Nephron progenitor cell (in vitro differentiated cells): Measurements from ENCODE around the gene CELF4.

Experiments used
- DNase-seq: peaks from one replicate; pipeline ENCODE4 v3.0.0; 2021
- H3K27ac Mint-ChIP-seq: 2 replicates; pipeline ENCODE4 v1.8.0; 2021; ENCODE audit warnings: mild to moderate bottlenecking, moderate library complexity, mixed read lengths
- H3K27me3 Mint-ChIP-seq: 2 replicates; pipeline ENCODE4 v1.8.0; 2021; ENCODE audit warnings: mild to moderate bottlenecking, low read depth, mixed read lengths; ENCODE audit not compliant: poor library complexity
- H3K36me3 Mint-ChIP-seq: 2 replicates; pipeline ENCODE4 v1.8.0; 2021; ENCODE audit warnings: low read depth, mixed read lengths
- H3K4me1 Mint-ChIP-seq: 2 replicates; pipeline ENCODE4 v1.8.0; 2021; ENCODE audit warnings: mixed read lengths
- H3K4me3 Mint-ChIP-seq: 2 replicates; pipeline ENCODE4 v1.8.0; 2021; ENCODE audit warnings: mild to moderate bottlenecking, moderate library complexity, mixed read lengths
- H3K9me3 Mint-ChIP-seq: 2 replicates; pipeline ENCODE4 v1.8.0; 2021; ENCODE audit warnings: mild to moderate bottlenecking, moderate library complexity, mixed read lengths
- TF ChIP-seq, protein P1 (sequence below): fragments of 200-600 bp; sonication (generic); IDR thresholded peaks from 2 replicates; pipeline ENCODE4 v1.5.0; 2021; ENCODE audit warnings: antibody characterized with exemption

Gene CELF4

GRCh38 chr18:37238282-37239108 lies 327.1 kb downstream of the CELF4 start:
- TF ChIP-seq, protein P1, sequence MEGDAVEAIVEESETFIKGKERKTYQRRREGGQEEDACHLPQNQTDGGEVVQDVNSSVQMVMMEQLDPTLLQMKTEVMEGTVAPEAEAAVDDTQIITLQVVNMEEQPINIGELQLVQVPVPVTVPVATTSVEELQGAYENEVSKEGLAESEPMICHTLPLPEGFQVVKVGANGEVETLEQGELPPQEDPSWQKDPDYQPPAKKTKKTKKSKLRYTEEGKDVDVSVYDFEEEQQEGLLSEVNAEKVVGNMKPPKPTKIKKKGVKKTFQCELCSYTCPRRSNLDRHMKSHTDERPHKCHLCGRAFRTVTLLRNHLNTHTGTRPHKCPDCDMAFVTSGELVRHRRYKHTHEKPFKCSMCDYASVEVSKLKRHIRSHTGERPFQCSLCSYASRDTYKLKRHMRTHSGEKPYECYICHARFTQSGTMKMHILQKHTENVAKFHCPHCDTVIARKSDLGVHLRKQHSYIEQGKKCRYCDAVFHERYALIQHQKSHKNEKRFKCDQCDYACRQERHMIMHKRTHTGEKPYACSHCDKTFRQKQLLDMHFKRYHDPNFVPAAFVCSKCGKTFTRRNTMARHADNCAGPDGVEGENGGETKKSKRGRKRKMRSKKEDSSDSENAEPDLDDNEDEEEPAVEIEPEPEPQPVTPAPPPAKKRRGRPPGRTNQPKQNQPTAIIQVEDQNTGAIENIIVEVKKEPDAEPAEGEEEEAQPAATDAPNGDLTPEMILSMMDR: no peak
- no peak overlapping the region for H3K4me3 Mint-ChIP-seq
- no peaks in the 10 kb centered on the region for H3K9me3 Mint-ChIP-seq
- H3K36me3 Mint-ChIP-seq: no peaks in the 10 kb centered on the region
- H3K27ac Mint-ChIP-seq: no peak overlapping the region
- peaks cover 19% of the 10 kb centered on the region for H3K27me3 Mint-ChIP-seq
- DNase-seq: no peak
- H3K4me1 Mint-ChIP-seq: peaks cover 11% of the 10 kb centered on the region

GRCh38 chr18:37235583-37235982 lies 330.0 kb downstream of the CELF4 start:
- H3K27me3 Mint-ChIP-seq: peaks cover 2% of the 10 kb centered on the region
- TF ChIP-seq, protein P1: no peak
- no peak overlapping the region for H3K4me3 Mint-ChIP-seq

GRCh38 chr18:37231251-37231650 lies 334.3 kb downstream of the CELF4 start:
- no peak for DNase-seq
- Mint-ChIP-seq H3K4me1 (no peaks in the 10 kb centered on the region), H3K9me3 (no peaks in the 10 kb centered on the region), H3K4me3 (no peak overlapping the region), H3K36me3 (peaks cover 15% of the 10 kb centered on the region), H3K27ac (no peak overlapping the region), H3K27me3 (no peaks in the 10 kb centered on the region)
- TF ChIP-seq, protein P1: no peak

More at GRCh38 chr18:37235583-37235982, 330.0 kb downstream of the CELF4 start:
- Mint-ChIP-seq H3K4me1 (no peaks in the 10 kb centered on the region), H3K27ac (no peak overlapping the region), H3K36me3 (no peaks in the 10 kb centered on the region), H3K9me3 (no peaks in the 10 kb centered on the region)
- DNase-seq: no peak

DNA sequence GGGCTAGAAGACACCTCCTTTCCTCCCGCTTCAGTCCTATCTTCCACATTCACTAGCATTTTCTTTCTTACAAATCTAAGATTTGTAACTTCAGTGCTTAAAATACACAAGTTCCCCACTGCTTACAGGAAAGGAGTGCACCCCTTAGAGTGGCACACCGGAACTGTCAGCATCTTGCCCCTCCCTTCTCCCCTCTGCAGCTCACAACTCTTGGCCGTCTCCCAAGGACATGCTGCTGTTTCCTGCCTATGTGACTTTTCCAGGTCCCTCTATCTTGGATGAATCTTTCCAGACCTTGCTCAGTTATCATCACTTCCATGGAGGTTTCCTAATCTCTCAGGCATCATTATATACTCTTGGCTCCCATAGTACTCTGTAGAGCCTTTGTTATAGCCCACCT lies 334.8 kb downstream of the CELF4 start:
- Mint-ChIP-seq H3K4me3 (no peak overlapping the region), H3K36me3 (peaks cover 15% of the 10 kb centered on the region), H3K27me3 (no peaks in the 10 kb centered on the region), H3K9me3 (no peaks in the 10 kb centered on the region), H3K27ac (no peak overlapping the region), H3K4me1 (no peaks in the 10 kb centered on the region)
- TF ChIP-seq, protein P1: no peak
- no peak for DNase-seq

DNA sequence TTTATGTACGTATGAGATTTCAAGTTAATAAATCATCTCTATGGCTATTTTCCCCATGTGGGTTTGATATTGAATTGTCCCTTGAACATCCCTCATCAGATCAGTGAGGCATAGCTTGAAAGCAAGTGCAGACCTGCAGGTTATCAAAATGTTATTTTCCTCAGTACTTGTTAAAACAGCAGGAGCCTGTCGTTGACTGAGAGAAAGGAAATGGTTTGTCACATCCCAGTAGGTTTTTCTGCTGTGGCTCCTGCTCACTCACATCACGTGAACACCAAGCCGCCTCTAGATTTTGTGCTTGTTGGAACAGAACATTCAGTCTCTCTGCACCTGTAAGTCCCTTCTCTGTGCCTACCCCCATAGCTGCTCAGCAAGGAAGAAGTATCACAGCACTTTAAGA lies 340.3 kb downstream of the CELF4 start:
- peak overlapping the region; percentile 65 for H3K27ac Mint-ChIP-seq
- TF ChIP-seq, protein P1: no peak
- H3K9me3 Mint-ChIP-seq: peaks cover 7% of the 10 kb centered on the region
- peaks cover 6% of the 10 kb centered on the region for H3K27me3 Mint-ChIP-seq
- no peak for DNase-seq
- peaks cover 12% of the 10 kb centered on the region for H3K4me1 Mint-ChIP-seq
- H3K36me3 Mint-ChIP-seq: peaks cover 27% of the 10 kb centered on the region
- H3K4me3 Mint-ChIP-seq: no peak overlapping the region

DNA sequence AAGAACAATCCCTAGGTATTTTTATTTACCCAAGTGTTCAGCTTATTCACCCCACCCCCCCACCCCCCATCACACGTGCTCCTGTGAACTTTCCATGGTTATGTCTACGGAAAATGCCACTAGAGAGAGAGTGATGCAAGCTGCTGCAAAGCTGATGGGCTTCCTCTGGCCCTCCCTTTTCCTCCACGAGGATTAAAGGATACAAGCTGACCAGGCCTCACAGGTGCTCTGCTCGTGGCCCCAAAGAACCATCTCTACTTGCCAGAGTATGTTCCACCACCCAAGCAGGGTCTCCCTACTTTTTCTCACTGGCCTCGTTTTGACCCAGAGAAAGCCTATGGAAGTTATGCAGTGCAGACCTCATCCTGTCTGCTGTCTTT lies 342.6 kb downstream of the CELF4 start:
- TF ChIP-seq, protein P1: no peak
- H3K27ac Mint-ChIP-seq: no peak overlapping the region
- H3K27me3 Mint-ChIP-seq: peaks cover 6% of the 10 kb centered on the region
- no peak overlapping the region for H3K4me3 Mint-ChIP-seq
- H3K9me3 Mint-ChIP-seq: peaks cover 17% of the 10 kb centered on the region
- H3K36me3 Mint-ChIP-seq: peaks cover 18% of the 10 kb centered on the region
- H3K4me1 Mint-ChIP-seq: peaks cover 23% of the 10 kb centered on the region
- no peak for DNase-seq
